OCI-LY7 (cell line): ENCODE results near the gene HRAS. TPM values are rescaled to one million over a fixed set of nuclear protein-coding genes. Genes with fewer than 3 reads are reported as not detected.

ENCODE experiments used
- BruUV-seq: library from RNA; stranded (reverse); fragments of 400-500 nt; replicated peaks from 2 replicates; lab custom pipeline; 2021; lab: Mats Ljungman, UMichigan
- CTCF ChIA-PET: fragments of 300-600 bp; sonication (Branson Sonifier 250); formaldehyde crosslinking; loops from one replicate; lab custom pipeline; 2022; ENCODE audit warnings: antibody characterized with exemption; ENCODE audit not compliant: unreplicated experiment; lab: Charles Lee
- POLR2A ChIA-PET: fragments of 300-600 bp; sonication (Branson Sonifier 250); formaldehyde crosslinking; loops from one replicate; lab custom pipeline; 2022; ENCODE audit warnings: antibody characterized with exemption; lab: Charles Lee
- DNase-seq: peaks from one replicate; pipeline ENCODE4 v3.0.0-alpha.2; 2015; ENCODE audit warnings: low spot score
- H2AFZ ChIP-seq: fragments of 200-600 bp; sonication (generic), shearing (Covaris generic); 2 replicates; pipeline ENCODE4 v1.6.1; 2014; ENCODE audit warnings: mild to moderate bottlenecking, antibody characterized with exemption, low read length, moderate library complexity
- H3K27ac ChIP-seq: fragments of 200-600 bp; sonication (generic); 2 replicates; pipeline ENCODE4 v1.5.1; 2014; ENCODE audit warnings: mixed run types, low read depth, mild to moderate bottlenecking, moderate library complexity, low read length, inconsistent platforms; ENCODE audit not compliant: poor library complexity, severe bottlenecking
- H3K36me3 ChIP-seq: fragments of 200-600 bp; sonication (generic); 2 replicates; pipeline ENCODE4 v1.6.1; 2014; ENCODE audit warnings: mild to moderate bottlenecking, antibody characterized with exemption, low read length, moderate library complexity, mixed read lengths; ENCODE audit not compliant: insufficient read depth
- H3K4me1 ChIP-seq: fragments of 200-600 bp; sonication (generic); 2 replicates; pipeline ENCODE4 v1.5.1; 2014; ENCODE audit warnings: mild to moderate bottlenecking, low read length; ENCODE audit not compliant: insufficient read depth, poor library complexity, severe bottlenecking
- H3K4me2 ChIP-seq: fragments of 200-600 bp; sonication (generic); 2 replicates; pipeline ENCODE4 v1.6.1; 2014; ENCODE audit warnings: mild to moderate bottlenecking, low read length
- H3K4me3 ChIP-seq: fragments of 200-600 bp; sonication (generic); 2 replicates; pipeline ENCODE4 v1.5.1; 2014; ENCODE audit warnings: mild to moderate bottlenecking, low read depth, low read length; ENCODE audit not compliant: poor library complexity, severe bottlenecking
- H3K79me2 ChIP-seq: fragments of 200-600 bp; sonication (generic); 2 replicates; pipeline ENCODE4 v1.6.1; 2016; ENCODE audit warnings: low read depth, mild to moderate bottlenecking, low read length, moderate library complexity, mixed read lengths; ENCODE audit not compliant: insufficient read depth
- H3K9me2 ChIP-seq: fragments of 200-600 bp; sonication (generic); 2 replicates; pipeline ENCODE4 v1.6.1; 2016; ENCODE audit warnings: mild to moderate bottlenecking, low read length, mixed read lengths; ENCODE audit not compliant: insufficient read depth
- H3K9me3 ChIP-seq: fragments of 200-600 bp; sonication (generic); 2 replicates; pipeline ENCODE4 v1.6.1; 2014; ENCODE audit warnings: mild to moderate bottlenecking, mixed run types, low read length, mixed read lengths
- H4K20me1 ChIP-seq: fragments of 200-600 bp; sonication (generic); 2 replicates; pipeline ENCODE4 v1.6.1; 2014; ENCODE audit warnings: mild to moderate bottlenecking, antibody characterized with exemption, low read length, moderate library complexity, mixed read lengths; ENCODE audit not compliant: insufficient read depth
- EZH2phosphoT487 ChIP-seq: fragments of 200-600 bp; sonication (generic); IDR thresholded peaks from 2 replicates; pipeline ENCODE4 v1.6.1; 2018; ENCODE audit warnings: low read depth, borderline replicate concordance, mild to moderate bottlenecking, mixed run types, antibody characterized with exemption, low read length, moderate library complexity, mixed read lengths
- intact Hi-C: fragments of 100-400 bp; cut with micrococcal nuclease; formaldehyde crosslinking; loops from one replicate; pipeline ENCODE4 v1.10.0; 2022; ENCODE audit not compliant: unreplicated experiment
- total RNA-seq, 2 experiments: library from RNA; depleted of rRNA in 1 of 2; stranded (reverse); fragments of >200 nt in 1 of 2; shearing (Covaris generic) in 1 of 2; gene quantifications; 2 replicates each; pipeline ENCODE4 v1.2.3, GENCODE V29; 2014 to 2022
- TF ChIP-seq, protein P1 (sequence below): fragments of 200-600 bp; sonication (generic); conservative IDR thresholded peaks from 2 replicates; pipeline ENCODE4 v1.5.1; 2014; ENCODE audit warnings: mild to moderate bottlenecking, antibody characterized with exemption, low read length, moderate library complexity, mixed read lengths

Gene HRAS
- total RNA-seq, 2 experiments from 2014 or later: 46.9 to 53.0 TPM

DNA sequence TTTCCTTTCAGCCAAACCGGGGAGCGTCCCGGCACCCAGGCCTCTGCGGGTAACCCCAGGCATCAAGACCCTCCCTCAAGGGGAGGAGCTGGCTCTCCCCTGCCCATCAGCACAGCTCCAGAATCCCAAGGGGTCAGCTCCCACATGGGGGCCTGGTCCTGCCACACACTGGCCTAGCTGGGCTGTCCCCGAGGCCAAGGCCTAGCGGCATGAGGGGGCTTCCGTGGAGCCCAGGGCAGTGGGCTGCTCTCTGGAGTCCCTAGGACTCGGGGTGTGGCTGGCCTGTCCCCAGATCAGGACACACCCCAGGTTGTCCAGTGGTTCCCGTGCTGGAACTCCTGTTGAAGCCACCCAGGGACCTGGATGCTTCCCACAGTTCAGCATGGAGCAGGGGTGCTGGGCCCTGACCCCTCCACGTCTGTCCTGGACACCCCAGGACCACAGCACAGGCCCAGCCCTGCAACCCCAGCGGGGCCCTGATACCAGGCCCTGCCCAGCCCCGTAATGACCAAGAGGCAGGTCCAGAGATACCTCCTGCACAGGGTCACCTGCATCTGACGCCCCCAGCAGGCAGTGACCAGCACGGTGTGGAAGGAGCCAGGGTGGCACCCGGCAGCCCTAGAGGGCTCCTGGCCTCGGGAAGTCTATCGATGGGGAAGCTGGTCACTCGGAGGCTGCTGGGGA is 5.5 kb downstream of the HRAS start:
- BruUV-seq: no TSS peak
- no peak for TF ChIP-seq EZH2phosphoT487
- TF ChIP-seq, protein P1, sequence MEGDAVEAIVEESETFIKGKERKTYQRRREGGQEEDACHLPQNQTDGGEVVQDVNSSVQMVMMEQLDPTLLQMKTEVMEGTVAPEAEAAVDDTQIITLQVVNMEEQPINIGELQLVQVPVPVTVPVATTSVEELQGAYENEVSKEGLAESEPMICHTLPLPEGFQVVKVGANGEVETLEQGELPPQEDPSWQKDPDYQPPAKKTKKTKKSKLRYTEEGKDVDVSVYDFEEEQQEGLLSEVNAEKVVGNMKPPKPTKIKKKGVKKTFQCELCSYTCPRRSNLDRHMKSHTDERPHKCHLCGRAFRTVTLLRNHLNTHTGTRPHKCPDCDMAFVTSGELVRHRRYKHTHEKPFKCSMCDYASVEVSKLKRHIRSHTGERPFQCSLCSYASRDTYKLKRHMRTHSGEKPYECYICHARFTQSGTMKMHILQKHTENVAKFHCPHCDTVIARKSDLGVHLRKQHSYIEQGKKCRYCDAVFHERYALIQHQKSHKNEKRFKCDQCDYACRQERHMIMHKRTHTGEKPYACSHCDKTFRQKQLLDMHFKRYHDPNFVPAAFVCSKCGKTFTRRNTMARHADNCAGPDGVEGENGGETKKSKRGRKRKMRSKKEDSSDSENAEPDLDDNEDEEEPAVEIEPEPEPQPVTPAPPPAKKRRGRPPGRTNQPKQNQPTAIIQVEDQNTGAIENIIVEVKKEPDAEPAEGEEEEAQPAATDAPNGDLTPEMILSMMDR: no peak
- Histone ChIP-seq H3K27ac (no peak overlapping the region), H3K4me3 (no peak overlapping the region), H3K4me2 (no peak overlapping the region), H3K79me2 (no peaks in the 10 kb centered on the region), H3K9me2 (no peaks in the 10 kb centered on the region), H3K36me3 (peaks cover 17% of the 10 kb centered on the region; the same call in 1 of the 2 replicates), H4K20me1 (no peaks in the 10 kb centered on the region), H3K9me3 (no peaks in the 10 kb centered on the region), H2AFZ (no peak overlapping the region), H3K4me1 (peaks cover 8% of the 10 kb centered on the region)
- CTCF ChIA-PET: no interaction called here
- intact Hi-C loops: no loop called here
- no peak for DNase-seq
- POLR2A ChIA-PET: no interaction called here

DNA sequence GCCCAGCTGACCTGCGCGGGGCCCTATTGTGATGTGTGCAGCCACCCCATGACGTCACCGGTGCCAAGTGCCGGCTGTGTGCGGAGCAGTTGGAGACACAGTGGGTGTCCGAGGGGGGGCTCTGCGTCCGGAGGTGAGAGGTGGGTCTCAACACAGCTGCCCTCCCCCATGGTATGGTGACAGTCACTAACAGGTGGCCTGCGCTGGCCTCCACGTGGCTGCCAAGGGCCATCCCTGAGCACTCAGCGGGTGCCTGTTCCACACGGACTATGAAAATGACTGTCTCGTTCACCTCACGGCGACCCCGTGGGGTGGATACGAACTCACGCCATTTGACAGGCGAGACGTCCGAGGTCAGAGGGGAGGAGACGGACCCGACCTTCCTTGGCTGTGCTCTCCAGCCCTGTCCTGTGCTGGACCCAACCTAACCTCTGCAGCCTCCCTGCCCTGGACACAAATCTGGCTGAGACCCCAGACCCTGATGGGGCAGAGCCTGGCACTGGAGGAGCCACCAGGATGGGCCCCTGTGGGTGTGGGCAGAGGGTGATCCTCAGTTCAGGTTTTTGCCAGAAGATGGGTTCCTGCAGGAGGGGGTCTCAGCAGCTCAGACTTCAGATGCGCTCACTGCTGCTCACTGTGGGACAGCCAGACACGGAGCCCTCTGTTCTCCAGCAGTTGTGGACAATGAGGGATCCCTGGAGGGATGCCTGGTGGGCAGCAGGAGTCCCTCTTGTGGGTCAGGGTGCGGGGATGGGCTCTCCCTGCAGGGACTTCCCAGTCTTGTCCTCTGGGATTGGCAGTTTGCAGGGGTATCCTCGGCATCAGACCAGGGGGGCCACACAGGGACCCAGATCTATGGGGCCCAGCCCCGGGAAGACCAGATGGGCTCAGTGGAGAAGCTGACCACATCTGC is 6.3 kb downstream of the HRAS start:
- no peaks in the 10 kb centered on the region for H3K79me2 ChIP-seq
- no TSS peak for BruUV-seq
- no peak for DNase-seq

More for the DNA sequence above, 6.3 kb downstream of the HRAS start:
- H2AFZ ChIP-seq: no peak overlapping the region
- POLR2A ChIA-PET: no interaction called here
- no peaks in the 10 kb centered on the region for H3K9me3 ChIP-seq
- no peak overlapping the region for H3K4me2 ChIP-seq
- TF ChIP-seq EZH2phosphoT487: no peak
- TF ChIP-seq, protein P1: no peak
- intact Hi-C loops: no loop called here
- H3K4me3 ChIP-seq: no peak overlapping the region
- no peak overlapping the region for H3K27ac ChIP-seq
- CTCF ChIA-PET: no interaction called here
- peaks cover 3% of the 10 kb centered on the region for H3K4me1 ChIP-seq
- H3K36me3 ChIP-seq: peaks cover 17% of the 10 kb centered on the region; the same call in 1 of the 2 replicates
- H4K20me1 ChIP-seq: no peaks in the 10 kb centered on the region
- H3K9me2 ChIP-seq: no peaks in the 10 kb centered on the region
